ENCODE data around the gene UBE2F.
"Not testable (repeated sequence)": the region's sequence is repeated elsewhere in the genome, so short reads cannot be mapped to it uniquely, and the experiment has no call there.

UBE2F gene

DNA sequence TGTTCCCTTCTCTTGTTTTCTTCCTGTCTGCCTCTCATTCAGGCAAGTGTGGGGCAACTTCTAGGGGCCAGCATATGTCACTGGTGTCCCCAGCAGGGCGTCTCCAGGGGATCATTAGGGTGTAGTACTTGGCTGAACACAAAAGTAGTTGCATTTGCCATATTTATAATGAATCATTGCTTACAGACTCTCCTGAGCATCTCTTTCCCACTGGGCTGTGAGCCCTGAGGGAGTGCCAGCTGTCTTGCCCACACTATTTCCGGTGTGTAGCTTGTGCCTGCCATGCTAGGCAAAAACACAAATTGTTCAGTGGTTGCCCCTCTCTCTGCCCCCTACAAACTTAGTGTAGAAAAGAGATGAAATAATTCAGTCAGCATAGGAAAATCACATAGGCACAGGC is 53.1 kb downstream of the UBE2F start:
- DNase-seq (ENCODE audit: low read depth in 2 of 2) = no peak

DNA sequence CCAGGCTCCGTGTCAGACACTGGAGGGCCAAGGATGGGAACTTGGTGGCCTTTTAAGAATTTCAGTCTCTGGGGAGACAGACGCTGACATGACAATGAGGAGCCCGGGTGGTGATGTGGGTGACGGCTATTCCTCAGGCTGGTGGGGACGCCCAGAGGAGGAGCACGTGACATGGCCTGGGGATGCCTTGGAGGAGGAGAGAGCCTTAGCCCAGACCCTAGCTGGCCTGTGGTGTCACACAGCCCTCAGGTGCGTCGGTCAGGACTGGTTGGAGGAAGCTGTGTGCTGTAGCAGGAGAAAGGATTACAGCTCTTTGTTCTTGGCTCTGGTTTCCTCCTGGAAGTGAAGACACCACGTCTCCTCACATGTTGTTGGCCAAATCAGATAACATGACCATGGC is 54.0 kb downstream of the UBE2F start:
- no peak for DNase-seq (ENCODE audit: low read depth in 2 of 2)

DNA sequence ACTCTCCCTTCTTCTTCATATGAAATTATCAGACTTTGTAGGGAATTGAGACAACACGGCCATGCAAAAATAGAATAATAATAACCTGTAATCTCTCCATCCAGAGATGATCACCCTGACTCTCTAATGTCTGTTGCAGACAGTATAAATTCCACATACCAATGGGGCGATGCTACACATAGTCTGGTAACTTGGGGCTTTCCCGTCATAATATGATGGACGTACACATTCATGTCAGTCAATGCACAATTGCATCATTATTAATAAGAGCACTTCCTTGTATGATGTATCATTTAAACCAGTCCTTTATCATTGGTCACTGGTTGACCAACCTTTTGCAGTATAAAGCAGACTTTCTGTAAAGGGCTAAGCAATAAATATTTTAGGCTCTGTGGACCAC is 54.5 kb downstream of the UBE2F start:
- DNase-seq (ENCODE audit: low read depth in 2 of 2) = no peak

DNA sequence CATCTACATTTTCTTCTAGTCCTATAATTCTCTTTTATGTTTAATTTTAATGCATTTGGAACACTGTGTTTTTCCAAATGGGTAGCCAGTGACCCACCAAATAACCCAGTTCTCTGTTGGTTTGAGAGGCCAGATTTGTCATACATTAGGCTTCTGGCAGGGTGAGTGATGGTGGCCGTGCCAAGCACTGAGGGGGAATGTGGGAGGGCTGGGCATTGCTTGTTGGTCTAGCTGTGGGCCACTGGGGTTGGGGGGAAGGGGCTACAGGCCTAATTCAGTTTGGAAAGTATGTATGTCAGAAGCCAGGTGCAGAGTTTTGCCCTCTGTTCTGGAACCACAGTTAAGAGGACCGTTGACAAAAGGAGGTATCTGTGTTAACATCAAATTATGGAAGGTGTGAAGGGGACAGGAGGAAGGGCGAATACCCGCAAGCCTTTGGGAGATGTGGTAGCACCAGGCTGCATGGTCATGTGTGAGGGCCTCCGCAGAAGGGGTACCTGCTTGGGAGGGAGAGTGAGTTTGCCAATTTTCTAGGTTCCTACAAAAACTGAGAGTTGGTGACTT is 55.9 kb downstream of the UBE2F start:
- no peak for DNase-seq (ENCODE audit: low read depth in 2 of 2)

DNA sequence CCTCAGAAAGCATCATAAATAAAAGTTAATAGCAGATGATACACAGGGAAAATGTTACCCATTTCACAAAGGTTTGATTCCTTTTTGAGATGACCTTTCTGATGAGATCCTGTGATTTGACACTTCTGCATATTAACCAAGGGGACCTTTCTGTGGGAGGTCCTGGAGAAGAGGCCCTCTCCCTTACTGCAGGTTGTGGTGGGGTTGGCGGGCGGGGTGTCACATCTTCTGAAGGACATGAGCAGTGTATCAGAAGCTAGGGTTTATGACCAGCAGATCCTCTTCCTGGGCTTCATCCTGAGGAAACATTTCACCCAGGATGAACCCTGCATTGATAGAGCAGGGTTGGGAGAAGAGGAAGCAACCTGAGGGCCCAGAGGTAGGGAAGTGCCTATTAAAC is 56.8 kb downstream of the UBE2F start:
- DNase-seq (ENCODE audit: low read depth in 2 of 2) = no peak

DNA sequence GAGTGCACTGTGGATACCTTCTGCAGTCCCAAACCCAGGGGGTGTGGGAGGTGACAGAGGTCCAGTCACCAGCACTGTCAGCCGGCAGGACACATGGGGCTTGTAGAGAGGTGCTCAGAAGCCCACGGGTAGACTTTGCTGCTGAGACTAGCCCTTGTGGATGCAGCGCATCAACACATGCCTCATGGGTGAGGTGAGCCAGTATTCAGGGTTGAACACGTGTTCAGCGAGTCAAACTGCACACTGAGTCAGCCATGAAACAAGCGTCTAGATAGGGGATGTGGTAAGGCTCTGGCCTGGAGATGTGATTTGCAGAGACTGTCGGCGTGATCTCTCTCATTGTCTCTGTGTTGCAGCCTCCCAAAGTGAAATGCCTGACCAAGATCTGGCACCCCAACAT is 58.2 kb downstream of the UBE2F start:
- no peak for DNase-seq (ENCODE audit: low read depth in 2 of 2)

DNA sequence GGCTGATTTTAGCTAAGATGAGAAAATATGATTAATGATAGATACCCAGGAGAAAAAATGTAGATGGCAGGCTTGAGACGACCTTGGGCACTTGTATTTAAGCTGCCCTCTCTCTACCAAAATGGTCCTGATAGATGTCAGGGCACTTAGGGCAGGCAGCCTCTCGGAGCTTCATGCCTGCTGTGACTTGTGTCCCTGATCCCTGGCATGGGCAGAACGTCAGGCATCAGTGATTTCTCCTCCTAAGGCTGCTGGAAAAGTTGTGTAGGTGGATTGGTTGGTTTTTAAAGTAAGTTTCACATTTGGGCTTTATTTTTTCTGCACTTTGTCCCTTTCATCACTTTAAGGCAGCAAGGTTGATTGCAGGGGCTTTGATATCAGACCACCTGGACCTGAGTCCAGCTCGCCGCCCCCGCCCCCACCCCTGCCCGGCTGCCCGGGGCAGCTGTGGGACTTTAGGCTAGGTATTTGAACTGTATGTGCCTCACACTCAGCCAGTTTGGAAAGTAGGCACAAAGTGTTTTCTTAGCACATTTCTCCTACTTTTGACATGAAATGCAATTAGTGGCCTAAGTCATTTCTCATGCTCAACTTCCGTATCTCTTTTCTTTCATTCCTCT is 59.0 kb downstream of the UBE2F start:
- no peak for DNase-seq (ENCODE audit: low read depth in 2 of 2)

DNA sequence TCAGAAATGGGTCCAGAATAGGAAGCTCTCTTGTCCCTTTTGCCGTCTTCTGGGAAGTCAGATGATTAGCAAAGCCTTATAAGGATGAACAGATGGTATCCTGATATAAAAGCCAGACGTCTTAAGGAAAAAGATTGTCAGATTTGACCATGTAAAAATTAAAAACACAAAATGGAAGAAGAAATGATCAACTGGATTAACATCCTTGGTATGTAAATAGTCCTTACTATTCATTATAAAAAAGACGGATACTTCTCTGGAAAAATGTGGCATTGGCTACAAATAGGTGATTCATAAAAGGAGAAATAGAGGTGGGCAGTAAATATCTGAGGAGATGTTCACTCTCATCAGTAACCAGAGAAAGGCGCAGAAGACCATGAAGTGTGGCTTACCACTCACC is 60.2 kb downstream of the UBE2F start:
- no peak for DNase-seq (ENCODE audit: low read depth in 2 of 2)

DNA sequence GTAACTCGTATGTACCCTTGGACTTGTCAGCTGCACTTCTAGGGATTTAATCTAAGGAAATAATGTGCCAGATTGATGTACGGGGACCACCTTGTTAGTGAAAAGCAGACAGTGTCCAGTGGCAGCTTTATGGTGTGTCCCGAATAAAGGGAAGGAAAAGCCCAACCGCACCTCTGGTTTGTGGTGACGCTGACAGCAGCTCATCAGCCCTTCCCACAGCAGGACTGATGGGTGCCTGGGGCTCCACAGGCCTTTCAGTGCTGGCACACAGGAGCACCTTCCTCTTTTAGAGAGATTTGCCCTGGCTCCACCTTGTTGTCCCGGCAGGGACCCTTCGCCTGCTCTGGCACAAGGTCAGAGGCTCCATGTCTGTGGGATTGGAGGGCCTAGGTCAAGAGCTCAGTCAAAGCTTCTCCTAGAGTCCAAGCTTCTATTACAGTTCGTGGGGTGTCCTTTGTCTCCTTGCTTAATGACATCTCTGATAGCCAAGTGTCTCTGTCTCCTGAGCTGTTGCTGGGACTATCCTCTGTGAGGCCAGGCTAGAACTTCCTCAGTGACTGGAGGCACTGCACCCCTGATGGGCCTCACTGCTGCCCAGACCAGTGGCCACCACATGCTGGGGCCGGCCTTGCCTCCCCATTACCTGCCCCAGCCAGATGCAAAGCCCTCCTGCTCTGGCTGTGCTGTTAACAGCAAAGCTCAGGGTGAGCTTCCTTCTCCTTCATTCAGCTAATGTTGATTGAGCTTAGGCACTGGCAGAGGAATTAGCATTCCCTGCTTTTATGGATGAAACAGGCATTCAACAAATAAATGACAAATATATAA is 61.0 kb downstream of the UBE2F start:
- no peak for DNase-seq (ENCODE audit: low read depth in 2 of 2)

DNA sequence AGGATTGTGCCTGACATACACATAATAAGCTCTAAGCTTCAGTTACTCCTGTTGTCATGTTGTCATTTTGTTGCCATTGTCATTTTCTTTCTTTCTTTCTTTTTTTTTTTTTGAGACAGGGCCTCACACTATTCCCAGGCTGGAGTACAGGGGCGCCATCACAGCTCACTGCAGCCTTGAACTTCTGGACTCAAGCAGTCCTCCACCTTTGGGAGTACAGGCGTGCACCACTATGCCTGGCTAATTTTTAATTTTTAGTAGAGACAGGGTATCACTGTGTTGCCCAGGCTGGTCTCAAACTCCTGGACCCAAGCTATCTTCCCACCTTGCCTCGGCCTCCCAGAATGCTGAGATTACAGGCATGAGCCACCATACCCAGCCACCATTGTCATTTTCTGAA is 63.0 kb downstream of the UBE2F start:
- no peak for DNase-seq (ENCODE audit: low read depth in 2 of 2)

DNA sequence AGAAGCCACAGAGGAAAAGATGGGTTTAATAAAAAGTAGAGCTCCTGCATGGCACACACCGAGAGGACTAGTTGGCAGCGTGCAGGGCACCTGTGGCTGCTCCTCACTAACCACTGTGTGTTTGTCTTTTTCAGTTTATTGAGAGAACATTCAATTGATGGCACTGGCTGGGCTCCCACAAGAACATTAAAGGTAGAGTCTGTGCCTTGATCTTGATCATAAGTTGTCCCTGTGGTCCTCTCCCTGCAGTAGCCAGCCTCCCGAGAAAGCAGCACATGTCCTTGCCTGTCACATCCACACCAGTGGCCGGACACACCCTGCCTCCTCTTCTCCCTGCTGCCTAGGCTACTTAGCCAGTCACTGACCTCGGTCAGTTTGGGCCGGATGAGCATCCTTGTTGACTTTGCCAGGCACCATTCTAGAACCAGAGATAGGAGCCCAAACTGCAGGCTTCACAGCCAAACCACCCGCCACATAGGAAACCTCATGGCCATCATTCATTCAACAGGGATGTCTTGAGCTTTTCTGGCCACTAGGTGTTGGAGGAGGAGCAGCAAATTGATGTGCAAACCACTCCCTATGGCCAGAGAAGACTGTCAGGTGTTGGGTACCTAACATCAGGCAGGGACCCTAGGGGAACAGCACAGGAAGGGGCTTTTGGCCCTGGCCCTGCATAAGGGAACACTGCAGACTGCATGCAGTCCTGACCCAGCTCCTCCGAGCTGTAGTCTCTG is 63.8 kb downstream of the UBE2F start:
- DNase-seq (ENCODE audit: low read depth in 2 of 2) = no peak

DNA sequence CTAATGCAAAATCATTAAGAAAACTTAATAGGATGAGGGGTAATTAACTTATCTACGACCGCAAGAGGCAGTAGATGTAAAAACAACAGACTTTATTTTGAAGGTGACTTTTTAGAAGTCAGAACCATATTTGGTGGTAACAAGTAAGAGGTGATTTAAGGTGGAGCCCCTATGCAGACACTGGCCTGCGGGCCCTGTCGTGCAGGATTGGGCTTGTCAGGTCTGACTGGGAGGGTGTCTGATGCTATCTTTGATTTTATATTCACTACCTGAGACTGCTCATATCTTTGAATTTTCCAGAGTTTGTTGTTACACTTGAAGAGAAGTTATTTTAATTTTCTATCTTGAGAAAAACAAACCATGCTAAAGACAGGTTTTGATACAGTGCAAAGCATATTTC is 64.9 kb downstream of the UBE2F start:
- no peak for DNase-seq (ENCODE audit: low read depth in 2 of 2)

DNA sequence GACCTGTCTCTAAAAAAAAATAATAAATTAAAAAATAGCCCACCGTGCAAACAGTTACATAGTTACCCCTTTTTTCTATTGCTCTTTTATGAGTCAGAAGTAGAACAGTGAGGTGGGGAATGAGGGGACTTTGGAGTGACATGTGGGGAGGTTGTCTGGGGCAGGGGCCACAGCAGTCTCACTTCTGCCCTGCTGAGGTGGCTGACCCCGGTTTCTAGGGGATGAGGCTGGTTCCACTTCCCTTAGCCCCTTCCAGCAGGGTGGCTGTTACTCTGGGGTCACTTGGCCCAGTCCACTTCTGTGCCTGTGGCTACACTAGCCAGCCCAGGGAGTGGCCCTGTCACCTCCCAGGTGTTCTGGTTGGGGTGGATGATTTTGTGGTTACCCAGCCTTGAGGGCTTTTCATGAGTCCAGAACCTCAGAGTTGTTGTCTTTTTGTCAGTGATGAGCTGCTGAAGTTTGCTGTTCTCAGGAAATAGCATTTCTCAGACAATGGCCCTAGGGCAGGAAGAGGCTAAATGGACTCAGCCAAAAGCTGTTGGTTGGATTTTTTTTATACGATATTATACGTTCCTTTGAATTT is 66.0 kb downstream of the UBE2F start:
- no peak for DNase-seq (ENCODE audit: low read depth in 2 of 2)

DNA sequence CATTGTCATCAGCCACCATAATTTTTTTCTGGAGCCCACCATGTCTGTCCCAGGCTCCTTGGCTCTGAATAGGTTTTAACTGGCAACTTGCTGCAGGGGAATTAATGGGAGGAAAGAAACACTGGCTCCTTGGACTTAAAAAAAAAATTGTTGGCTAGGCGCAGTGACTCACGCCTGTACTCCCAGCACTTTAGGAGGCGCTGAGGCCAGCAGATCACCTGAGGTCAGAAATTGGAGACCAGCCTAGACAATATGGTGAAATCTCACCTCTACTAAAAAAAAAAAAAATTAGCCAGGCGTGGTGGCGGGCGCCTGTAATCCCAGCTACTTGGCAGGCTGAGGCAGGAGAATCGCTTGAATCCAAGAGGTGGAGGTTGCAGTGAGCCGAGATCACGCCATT is 67.2 kb downstream of the UBE2F start:
- not testable (repeated sequence) for DNase-seq (ENCODE audit: low read depth in 2 of 2)

DNA sequence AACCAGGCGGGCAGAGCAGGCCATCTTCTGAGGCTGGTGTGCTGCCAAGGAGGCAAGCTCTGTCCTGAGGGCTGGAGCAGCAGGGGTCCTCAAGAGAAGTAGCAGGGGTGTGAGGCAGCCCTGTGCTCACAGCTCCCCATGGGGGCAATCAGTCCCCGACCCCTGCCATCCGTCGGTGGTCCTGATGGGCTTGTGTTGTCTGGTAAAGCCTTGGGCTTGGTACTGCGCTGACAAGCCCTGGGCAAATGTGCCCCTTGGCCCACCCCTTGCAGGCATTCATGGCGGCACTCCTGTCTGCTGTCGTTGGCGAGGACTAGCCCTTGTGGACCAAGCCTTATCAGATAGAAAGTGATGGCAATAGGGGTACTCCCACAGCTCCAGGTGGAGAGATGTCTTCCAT is 71.4 kb downstream of the UBE2F start:
- DNase-seq (ENCODE audit: low read depth in 2 of 2) = no peak

DNA sequence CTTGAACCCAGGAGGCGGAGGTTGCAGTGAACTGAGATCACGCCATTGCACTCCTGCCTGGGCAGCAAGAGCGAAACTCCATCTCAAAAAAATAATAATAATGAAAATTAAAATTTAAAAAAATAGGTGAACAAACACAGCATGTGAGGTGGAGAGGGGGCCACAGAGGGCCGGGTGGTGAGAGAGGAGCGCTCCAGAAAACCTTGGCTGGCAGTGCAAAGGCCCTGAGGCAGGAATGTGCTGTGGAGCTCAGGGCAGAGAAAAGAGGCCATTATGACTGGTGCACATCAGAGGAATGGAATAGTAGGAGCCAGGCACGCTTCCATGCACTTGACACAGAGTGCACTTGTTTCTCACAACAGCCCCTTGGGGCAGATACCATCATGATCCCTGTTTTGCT is 72.3 kb downstream of the UBE2F start:
- no peak for DNase-seq (ENCODE audit: low read depth in 2 of 2)

DNA sequence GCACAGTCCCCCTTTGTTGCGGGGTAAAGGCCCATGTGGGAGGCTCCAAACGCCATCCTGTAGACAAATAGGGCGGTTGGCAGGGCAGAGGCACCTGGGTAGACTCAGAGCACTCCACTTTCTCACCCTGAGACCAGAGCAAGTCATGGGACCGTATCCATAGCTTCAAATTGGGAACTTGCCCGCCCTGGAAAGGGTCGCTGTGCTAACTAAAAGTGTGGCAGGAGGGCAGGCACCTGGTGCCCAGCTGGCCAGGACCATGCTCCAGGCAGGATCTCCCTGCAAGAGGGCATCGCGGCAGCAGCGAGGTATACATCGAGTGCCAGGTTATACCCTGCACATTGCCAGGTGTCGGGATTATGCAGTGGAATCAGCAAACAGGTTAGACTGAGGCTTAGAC is 73.2 kb downstream of the UBE2F start:
- DNase-seq (ENCODE audit: low read depth in 2 of 2) = no peak

DNA sequence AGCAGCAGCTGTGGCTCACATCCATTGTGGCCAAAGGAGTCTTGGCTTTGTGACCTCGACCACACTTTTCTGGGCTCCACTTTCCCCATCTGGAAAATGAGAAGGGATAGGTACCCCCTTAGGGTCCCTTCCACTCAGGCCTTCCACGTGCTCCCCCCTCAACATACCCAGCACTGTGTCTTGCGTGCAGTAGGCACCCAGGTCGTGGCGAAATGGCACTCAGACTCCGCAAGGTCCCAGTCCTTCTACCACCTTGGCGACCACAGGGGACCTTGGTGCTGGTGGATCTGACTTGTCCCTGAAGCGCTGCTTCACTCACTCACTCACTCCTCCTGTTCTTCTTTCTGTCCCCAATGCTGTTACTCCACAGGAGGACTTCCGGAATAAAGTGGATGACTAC is 74.1 kb downstream of the UBE2F start:
- no peak for DNase-seq (ENCODE audit: low read depth in 2 of 2)

DNA sequence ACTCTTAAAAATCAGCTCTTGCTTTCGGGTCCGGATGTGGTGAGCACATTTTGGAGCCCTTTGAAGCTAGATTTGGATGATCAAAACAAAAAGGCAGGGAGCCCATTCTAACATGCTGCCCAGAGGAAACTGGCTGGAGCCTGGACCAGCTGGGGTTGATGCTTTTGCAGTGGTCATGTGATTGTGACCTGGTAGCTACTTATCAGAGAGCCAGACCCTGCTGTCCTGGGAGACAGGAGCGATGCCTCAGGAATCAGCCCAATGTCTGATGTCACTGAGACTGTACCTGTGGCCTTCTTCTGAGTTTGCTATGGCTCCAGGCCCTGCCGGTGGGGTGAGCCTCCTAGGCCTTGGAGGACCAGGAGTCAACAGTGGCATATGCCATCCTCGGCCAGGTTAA is 75.3 kb downstream of the UBE2F start:
- no peak for DNase-seq (ENCODE audit: low read depth in 2 of 2)

DNA sequence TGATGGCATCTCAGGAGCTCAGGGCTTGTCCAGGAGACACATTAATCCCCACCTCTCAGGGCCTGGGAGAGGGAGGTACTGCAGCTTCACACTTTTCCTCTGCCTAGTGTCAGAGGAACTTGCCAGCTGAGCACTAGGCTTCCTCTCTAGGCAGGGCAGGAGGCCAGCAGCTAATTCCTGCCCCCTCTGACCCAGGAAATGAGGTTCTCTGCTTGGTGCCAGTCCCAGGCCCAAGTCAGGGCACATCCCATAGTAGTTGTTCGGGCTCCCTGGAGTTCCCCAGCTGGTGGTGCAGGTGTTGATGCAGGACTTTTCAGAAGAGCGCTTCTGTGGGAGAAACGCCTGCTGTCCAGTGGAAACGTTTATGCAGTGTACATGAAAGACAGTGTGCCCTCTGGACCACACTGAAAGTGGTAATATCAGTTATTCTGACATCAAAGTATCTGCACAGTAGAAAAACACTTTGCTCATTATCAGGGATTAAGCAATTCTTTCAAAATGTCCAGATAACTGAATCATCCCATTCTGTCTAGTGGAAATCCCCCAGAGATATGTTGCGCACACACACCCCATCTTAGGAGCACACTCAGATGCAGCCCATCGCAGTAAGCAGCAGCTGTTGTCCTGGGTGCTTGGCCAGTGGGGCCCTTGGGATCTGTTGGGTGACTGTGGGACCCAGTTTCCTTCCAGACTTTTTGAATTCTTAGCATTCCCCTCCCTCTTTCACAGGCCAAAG is 76.2 kb downstream of the UBE2F start:
- DNase-seq (ENCODE audit: low read depth in 2 of 2) = no peak

DNA sequence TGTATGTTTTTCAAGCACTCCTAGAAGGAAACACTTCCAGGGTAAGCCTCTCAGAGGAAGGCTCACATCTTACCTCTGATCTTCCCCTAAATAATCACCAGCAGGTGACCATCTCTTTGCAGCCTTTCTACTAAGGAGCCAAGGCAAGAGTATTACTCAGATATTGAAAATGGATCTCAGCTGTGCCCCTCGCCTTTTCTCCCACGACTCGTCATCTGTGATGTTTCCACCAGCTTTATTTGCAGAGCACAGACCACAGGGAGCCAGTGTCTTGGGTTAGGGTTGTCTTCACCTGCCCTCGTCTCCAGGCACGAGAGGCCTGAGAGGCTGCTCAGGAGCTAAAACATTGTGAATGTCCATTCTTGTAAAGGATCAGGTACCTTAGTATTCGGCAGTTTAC is 77.0 kb downstream of the UBE2F start:
- DNase-seq (ENCODE audit: low read depth in 2 of 2) = no peak

DNA sequence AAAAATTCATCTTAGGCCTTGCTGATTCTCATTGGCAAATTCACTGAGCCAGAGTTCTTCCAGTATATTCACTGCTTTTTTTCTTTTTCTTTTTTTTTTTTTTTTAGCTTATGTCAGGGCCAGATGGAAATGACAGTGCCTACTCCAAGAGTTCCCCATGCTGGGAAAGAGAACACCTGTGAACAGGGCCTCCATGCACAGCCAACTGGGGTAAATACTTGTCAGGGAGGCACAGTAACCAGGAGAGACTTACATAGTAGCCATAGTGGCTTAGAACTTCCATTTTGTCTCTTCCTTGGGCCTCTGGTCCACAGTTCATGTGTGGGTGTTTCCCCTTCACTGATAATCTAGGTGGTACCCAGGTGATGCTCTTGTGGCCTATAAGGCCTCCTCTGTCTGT is 78.8 kb downstream of the UBE2F start:
- no peak for DNase-seq (ENCODE audit: low read depth in 2 of 2)
